GM18909 (cell line): Measurements from ENCODE around the gene SCNN1B.
"Not testable (repeated sequence)": the region's sequence is repeated elsewhere in the genome, so short reads cannot be mapped to it uniquely, and the experiment has no call there.

Experiments
- ATAC-seq: cut with Tn5 transposase; IDR thresholded peaks from one replicate; pipeline ENCODE4 v1.9.1; 2021; ENCODE audit warnings: mild to moderate bottlenecking; ENCODE audit not compliant: unreplicated experiment, poor library complexity

The SCNN1B gene

GRCh38 chr16:23286131-23286532, 16.0 kb upstream of the SCNN1B start:
- ATAC-seq, result no peak

GRCh38 chr16:23288209-23288608, 13.9 kb upstream of the SCNN1B start:
- no peak for ATAC-seq

GRCh38 chr16:23288726-23289512, 13.2 kb upstream of the SCNN1B start:
- no peak for ATAC-seq

GRCh38 chr16:23290189-23291062, 11.7 kb upstream of the SCNN1B start:
- ATAC-seq, result no peak

- ATAC-seq, result no peak
These were observed 9.1 kb upstream of the SCNN1B start for GRCh38 chr16:23293016-23293415.

GRCh38 chr16:23294260-23294659, 7.8 kb upstream of the SCNN1B start:
- ATAC-seq, result no peak

- ATAC-seq, result no peak
These were observed 5.1 kb upstream of the SCNN1B start for GRCh38 chr16:23296994-23297393.

- no peak for ATAC-seq
These were observed 3.7 kb upstream of the SCNN1B start for GRCh38 chr16:23298290-23298915.

GRCh38 chr16:23299815-23300214, 2.3 kb upstream of the SCNN1B start:
- ATAC-seq, result not testable (repeated sequence)

- no peak for ATAC-seq
These were observed 654 bp upstream of the SCNN1B start for GRCh38 chr16:23301251-23302044.

- ATAC-seq, result no peak
These were observed 1.6 kb downstream of the SCNN1B start for GRCh38 chr16:23303685-23304084.

GRCh38 chr16:23304620-23305019, 2.5 kb downstream of the SCNN1B start:
- no peak for ATAC-seq

GRCh38 chr16:23306199-23307100, 4.3 kb downstream of the SCNN1B start:
- ATAC-seq, result no peak

GRCh38 chr16:23310217-23310616, 8.1 kb downstream of the SCNN1B start:
- no peak for ATAC-seq

GRCh38 chr16:23310744-23311143, 8.6 kb downstream of the SCNN1B start:
- no peak for ATAC-seq

GRCh38 chr16:23316232-23316631, 14.1 kb downstream of the SCNN1B start:
- no peak for ATAC-seq

- no peak for ATAC-seq
These were observed 14.6 kb downstream of the SCNN1B start for GRCh38 chr16:23316634-23317265.

- ATAC-seq, result no peak
These were observed 15.2 kb downstream of the SCNN1B start for GRCh38 chr16:23317266-23317661.

GRCh38 chr16:23317751-23318150, 15.6 kb downstream of the SCNN1B start:
- no peak for ATAC-seq
